ENCODE measurements around the gene PDZRN4. TPM values are rescaled to one million over a fixed set of nuclear protein-coding genes. Genes with fewer than 3 reads are reported as not detected.

PDZRN4 gene
- total and polyA plus RNA-seq, 12 donors: 0.28 to 2.3 (median 1.0) TPM

DNA sequence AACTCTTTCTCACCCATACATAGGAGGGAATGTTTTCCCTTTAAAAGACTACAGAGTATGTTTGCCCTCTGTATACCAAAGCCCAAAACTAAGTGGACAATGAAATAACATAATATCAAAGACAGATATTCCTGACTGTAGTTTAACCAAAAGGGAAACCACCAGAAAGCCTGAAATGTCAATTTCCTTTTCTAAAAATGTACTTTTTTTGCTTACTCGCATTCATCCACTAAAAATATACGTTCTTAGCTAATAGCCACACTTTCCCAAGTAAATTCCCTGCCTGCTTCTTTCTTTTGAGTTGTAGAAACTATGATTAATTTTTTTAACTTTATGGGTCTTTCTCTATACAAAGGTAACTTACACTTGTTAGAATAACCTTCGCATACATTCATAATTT lies 280.2 kb downstream of the PDZRN4 start:
- no peak for TF ChIP-seq POLR2A (IDR thresholded peaks at IDR 0.05)
- TF ChIP-seq, protein P1, sequence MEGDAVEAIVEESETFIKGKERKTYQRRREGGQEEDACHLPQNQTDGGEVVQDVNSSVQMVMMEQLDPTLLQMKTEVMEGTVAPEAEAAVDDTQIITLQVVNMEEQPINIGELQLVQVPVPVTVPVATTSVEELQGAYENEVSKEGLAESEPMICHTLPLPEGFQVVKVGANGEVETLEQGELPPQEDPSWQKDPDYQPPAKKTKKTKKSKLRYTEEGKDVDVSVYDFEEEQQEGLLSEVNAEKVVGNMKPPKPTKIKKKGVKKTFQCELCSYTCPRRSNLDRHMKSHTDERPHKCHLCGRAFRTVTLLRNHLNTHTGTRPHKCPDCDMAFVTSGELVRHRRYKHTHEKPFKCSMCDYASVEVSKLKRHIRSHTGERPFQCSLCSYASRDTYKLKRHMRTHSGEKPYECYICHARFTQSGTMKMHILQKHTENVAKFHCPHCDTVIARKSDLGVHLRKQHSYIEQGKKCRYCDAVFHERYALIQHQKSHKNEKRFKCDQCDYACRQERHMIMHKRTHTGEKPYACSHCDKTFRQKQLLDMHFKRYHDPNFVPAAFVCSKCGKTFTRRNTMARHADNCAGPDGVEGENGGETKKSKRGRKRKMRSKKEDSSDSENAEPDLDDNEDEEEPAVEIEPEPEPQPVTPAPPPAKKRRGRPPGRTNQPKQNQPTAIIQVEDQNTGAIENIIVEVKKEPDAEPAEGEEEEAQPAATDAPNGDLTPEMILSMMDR (IDR thresholded peaks at IDR 0.05): no peak
- no peak overlapping the region for H3K4me3 ChIP-seq
- 72 to 83% (median 78%) methylated on average over 3 of the region's 3 CpGs for WGBS, 4 donors
- no peak for DNase-seq
- intact Hi-C loops (cut with DNase I): no loop called here
- no peaks in the 10 kb centered on the region for H3K27me3 ChIP-seq
- no peaks in the 10 kb centered on the region for H3K4me1 ChIP-seq (replicated peaks in 1 of 2)
- H3K9me3 ChIP-seq (replicated peaks in 1 of 3): no peaks in the 10 kb centered on the region
- no peak overlapping the region for H3K27ac ChIP-seq
- H3K36me3 ChIP-seq (replicated peaks in 1 of 2): no peaks in the 10 kb centered on the region

DNA sequence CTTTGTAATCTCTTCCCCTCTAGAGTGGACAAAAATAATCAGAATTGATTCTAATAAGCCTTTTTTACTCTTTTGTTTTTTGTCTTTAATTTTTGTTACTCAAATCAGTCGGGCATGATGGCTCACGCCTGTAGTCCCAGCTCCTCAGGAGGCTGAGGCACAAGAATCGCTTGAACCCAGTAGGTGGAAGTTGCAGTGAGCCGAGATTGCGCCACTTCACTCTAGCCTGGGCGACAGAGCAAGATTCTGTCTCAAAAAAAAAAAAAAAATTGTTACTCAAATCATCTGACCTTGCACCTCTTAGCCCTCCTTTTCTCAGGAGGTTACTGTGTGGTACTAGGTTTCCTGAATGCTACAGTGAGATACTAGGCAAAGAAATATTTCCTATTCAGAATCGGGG lies 280.6 kb downstream of the PDZRN4 start:
- Histone ChIP-seq H3K27ac (no peak overlapping the region), H3K4me1 (replicated peaks in 1 of 2) (no peaks in the 10 kb centered on the region), H3K4me3 (no peak overlapping the region), H3K27me3 (no peaks in the 10 kb centered on the region), H3K9me3 (replicated peaks in 1 of 3) (no peaks in the 10 kb centered on the region), H3K36me3 (replicated peaks in 1 of 2) (no peaks in the 10 kb centered on the region)
- DNase-seq: no peak
- 61 to 66% (median 63%) methylated on average over 7 of the region's 7 CpGs for WGBS, 4 donors
- TF ChIP-seq, protein P1 (IDR thresholded peaks at IDR 0.05): no peak
- no peak for TF ChIP-seq POLR2A (IDR thresholded peaks at IDR 0.05)
- intact Hi-C loops (cut with DNase I): no loop called here

DNA sequence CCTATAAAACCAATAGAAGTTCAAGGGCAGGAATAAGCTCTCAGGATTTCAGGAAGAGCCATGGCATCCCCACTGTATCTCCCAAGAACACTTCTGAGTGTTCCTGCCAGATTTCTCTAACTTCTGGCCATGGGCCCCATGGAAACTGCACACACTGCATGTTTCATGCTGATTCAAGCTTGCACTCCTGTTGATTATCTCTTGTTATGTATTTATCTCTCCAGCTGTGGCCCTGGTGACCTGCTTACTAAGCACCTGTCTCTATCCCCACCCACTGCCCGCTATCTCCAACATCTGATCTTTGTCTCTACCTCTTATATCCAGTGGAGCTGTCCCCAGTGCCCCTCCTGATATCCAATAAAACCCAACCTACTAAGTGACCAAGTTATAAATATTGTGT lies 285.3 kb downstream of the PDZRN4 start:
- Histone ChIP-seq H3K27ac (no peak overlapping the region), H3K36me3 (replicated peaks in 1 of 2) (no peaks in the 10 kb centered on the region), H3K4me1 (replicated peaks in 1 of 2) (no peaks in the 10 kb centered on the region), H3K27me3 (no peaks in the 10 kb centered on the region), H3K4me3 (no peak overlapping the region), H3K9me3 (replicated peaks in 1 of 3) (no peaks in the 10 kb centered on the region)
- no peak for DNase-seq
- TF ChIP-seq, protein P1 (IDR thresholded peaks at IDR 0.05): no peak
- no peak for TF ChIP-seq POLR2A (IDR thresholded peaks at IDR 0.05)
- 81 to 89% (median 86%) methylated on average over 1 of the region's 1 CpG for WGBS, 4 donors
- intact Hi-C loops (cut with DNase I): no loop called here

DNA sequence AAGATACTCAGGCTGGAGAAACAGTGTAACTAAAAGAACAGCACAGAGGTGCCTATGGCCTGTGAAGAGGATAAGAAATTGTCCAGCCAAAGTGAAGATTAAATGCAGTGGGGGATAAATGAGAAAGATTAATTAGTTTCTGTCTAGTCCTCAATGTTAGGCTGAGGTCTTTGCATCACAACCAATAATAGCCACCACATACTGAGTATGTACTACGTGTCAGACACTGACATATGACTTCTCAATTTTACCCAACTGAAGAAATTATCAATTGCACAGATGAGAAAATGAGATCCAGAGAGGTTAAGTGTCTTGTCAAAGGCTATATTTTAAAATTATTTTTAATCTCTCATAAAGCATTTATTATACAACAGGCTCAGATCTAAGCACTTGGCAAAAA lies 285.9 kb downstream of the PDZRN4 start:
- no peak overlapping the region for H3K4me3 ChIP-seq
- no peak for DNase-seq
- no peaks in the 10 kb centered on the region for H3K27me3 ChIP-seq
- no peaks in the 10 kb centered on the region for H3K9me3 ChIP-seq (replicated peaks in 1 of 3)
- no peak for TF ChIP-seq POLR2A (IDR thresholded peaks at IDR 0.05)
- TF ChIP-seq, protein P1 (IDR thresholded peaks at IDR 0.05): no peak
- no peak overlapping the region for H3K27ac ChIP-seq
- no peaks in the 10 kb centered on the region for H3K4me1 ChIP-seq (replicated peaks in 1 of 2)
- H3K36me3 ChIP-seq (replicated peaks in 1 of 2): no peaks in the 10 kb centered on the region
- intact Hi-C loops (cut with DNase I): no loop called here
- WGBS, 4 donors: 73 to 85% (median 83%) methylated on average over 1 of the region's 1 CpG

Measured in adrenal gland (tissue), 12 donors.